ENCODE data around the gene SLC1A2.
A peak's percentile ranks its signal among the peaks of the same experiment; 100 is the strongest.

The SLC1A2 gene

GRCh38 chr11:35238882-35239281 is 180.5 kb downstream of the SLC1A2 start:
- Histone ChIP-seq H3K4me3 (replicated peaks; ENCODE audit: low read depth, low read length) (no peak overlapping the region), H3K36me3 (ENCODE audit: control insufficient read depth, insufficient read depth, low read length) (no peaks in the 10 kb centered on the region), H3K27me3 (replicated peaks; ENCODE audit: control insufficient read depth, insufficient read depth, low read length) (no peaks in the 10 kb centered on the region)
- DNase-seq (ENCODE audit: extremely low read depth, insufficient read length), result no peak
- TF ChIP-seq CTCF (IDR thresholded peaks at IDR 0.05; ENCODE audit: insufficient read depth, low read length, poor library complexity, severe bottlenecking), result no peak

- H3K27me3 ChIP-seq (replicated peaks; ENCODE audit: control insufficient read depth, insufficient read depth, low read length), result no peaks in the 10 kb centered on the region
- no peak overlapping the region for H3K4me3 ChIP-seq (replicated peaks; ENCODE audit: low read depth, low read length)
- peak; percentile 88 for TF ChIP-seq CTCF (IDR thresholded peaks at IDR 0.05; ENCODE audit: insufficient read depth, low read length, poor library complexity, severe bottlenecking)
- no peaks in the 10 kb centered on the region for H3K36me3 ChIP-seq (ENCODE audit: control insufficient read depth, insufficient read depth, low read length)
- no peak for DNase-seq (ENCODE audit: extremely low read depth, insufficient read length)
Observed at GRCh38 chr11:35237860-35238715, 181.3 kb downstream of the SLC1A2 start.

GRCh38 chr11:35237351-35237750 is 182.0 kb downstream of the SLC1A2 start:
- H3K4me3 ChIP-seq (replicated peaks; ENCODE audit: low read depth, low read length), result no peak overlapping the region
- no peak for DNase-seq (ENCODE audit: extremely low read depth, insufficient read length)
- TF ChIP-seq CTCF (IDR thresholded peaks at IDR 0.05; ENCODE audit: insufficient read depth, low read length, poor library complexity, severe bottlenecking), result no peak
- H3K27me3 ChIP-seq (replicated peaks; ENCODE audit: control insufficient read depth, insufficient read depth, low read length), result no peaks in the 10 kb centered on the region
- no peaks in the 10 kb centered on the region for H3K36me3 ChIP-seq (ENCODE audit: control insufficient read depth, insufficient read depth, low read length)

GRCh38 chr11:35236667-35237003 is 182.7 kb downstream of the SLC1A2 start:
- Histone ChIP-seq H3K4me3 (replicated peaks; ENCODE audit: low read depth, low read length) (no peak overlapping the region), H3K36me3 (ENCODE audit: control insufficient read depth, insufficient read depth, low read length) (no peaks in the 10 kb centered on the region; the same call in 1 of the 2 replicates), H3K27me3 (replicated peaks; ENCODE audit: control insufficient read depth, insufficient read depth, low read length) (no peaks in the 10 kb centered on the region)
- DNase-seq (ENCODE audit: extremely low read depth, insufficient read length), result no peak
- no peak for TF ChIP-seq CTCF (IDR thresholded peaks at IDR 0.05; ENCODE audit: insufficient read depth, low read length, poor library complexity, severe bottlenecking)

GRCh38 chr11:35235936-35236666 is 183.3 kb downstream of the SLC1A2 start:
- DNase-seq (ENCODE audit: extremely low read depth, insufficient read length), result no peak
- TF ChIP-seq CTCF (IDR thresholded peaks at IDR 0.05; ENCODE audit: insufficient read depth, low read length, poor library complexity, severe bottlenecking), result no peak
- Histone ChIP-seq H3K4me3 (replicated peaks; ENCODE audit: low read depth, low read length) (no peak overlapping the region), H3K27me3 (replicated peaks; ENCODE audit: control insufficient read depth, insufficient read depth, low read length) (no peaks in the 10 kb centered on the region), H3K36me3 (ENCODE audit: control insufficient read depth, insufficient read depth, low read length) (no peaks in the 10 kb centered on the region; the same call in none of the 2 replicates)
